NCI-H748 treated with DMSO at 0.1 percent for 48 hours (cell line): ENCODE data around the gene SORCS1.
A peak's percentile ranks its signal among the peaks of the same experiment; 100 is the strongest.

Source experiments
- DNase-seq: peaks from one replicate; lab custom pipeline; 2025; lab: John Stamatoyannopoulos, UW

Gene SORCS1

DNA sequence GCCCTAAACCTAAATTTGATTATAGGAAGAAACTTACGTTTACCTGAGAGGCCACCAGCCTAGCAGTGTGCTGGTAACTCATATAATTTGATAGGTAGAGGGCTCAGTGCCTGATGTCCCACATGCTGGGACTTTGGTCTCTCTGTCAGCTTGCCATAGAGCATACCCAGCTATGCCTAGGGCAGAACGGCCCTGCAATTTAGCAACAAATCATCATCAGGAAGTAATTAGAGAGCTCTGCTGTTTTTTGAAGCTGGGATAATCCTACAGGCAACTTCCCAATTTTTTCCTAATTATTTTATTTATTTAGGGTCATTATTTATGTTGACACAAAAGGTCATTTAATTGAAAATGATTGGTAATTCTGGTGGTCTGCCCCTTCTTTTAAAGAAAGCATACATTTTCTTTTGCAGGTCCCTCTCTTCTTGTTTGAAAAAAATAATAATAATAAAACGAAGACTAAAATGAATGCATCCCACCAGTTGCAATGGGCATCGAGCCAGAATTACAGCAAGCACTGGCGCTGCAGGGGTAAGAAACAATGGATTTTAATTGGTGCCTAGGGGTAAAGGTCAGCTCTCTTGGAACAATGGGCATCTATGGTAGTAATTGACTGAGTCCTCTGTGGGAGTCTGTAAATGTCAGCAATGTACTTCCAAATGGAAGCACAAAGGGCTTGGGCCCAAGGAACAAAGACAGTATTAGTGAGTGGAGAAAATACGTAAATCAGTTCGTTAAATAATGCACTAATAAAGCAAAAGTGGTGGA lies 348.0 kb downstream of the SORCS1 start:
- peak; percentile 11 for DNase-seq

DNA sequence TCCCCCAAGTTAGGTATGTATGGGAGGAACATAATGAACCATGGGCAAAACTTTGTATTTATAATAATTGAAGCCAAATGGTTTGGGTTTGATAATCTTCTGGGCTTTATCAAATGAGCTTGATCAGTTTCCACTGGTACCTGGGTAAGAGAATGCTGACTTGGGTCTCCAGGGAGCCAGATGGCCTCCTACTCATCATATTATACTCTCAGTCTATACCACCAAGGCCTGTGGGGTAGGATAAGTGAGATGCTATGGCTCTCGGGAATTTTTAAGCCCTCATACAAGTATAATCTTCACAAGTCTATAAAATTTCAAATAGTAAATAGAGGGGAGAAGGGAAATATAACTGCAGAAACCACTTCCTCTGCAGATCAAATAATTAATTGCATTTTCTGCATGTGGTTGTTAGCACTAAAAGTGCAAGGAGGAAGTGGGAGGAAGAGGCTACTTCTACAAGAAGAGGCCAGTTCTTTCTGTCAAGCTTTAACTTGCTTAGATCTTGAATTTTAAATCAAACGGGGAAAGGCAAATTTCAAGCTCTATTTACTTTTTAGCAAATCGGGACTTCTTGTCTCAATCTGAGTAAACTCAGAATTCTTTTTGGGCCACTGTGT lies 349.0 kb downstream of the SORCS1 start:
- DNase-seq, result no peak

DNA sequence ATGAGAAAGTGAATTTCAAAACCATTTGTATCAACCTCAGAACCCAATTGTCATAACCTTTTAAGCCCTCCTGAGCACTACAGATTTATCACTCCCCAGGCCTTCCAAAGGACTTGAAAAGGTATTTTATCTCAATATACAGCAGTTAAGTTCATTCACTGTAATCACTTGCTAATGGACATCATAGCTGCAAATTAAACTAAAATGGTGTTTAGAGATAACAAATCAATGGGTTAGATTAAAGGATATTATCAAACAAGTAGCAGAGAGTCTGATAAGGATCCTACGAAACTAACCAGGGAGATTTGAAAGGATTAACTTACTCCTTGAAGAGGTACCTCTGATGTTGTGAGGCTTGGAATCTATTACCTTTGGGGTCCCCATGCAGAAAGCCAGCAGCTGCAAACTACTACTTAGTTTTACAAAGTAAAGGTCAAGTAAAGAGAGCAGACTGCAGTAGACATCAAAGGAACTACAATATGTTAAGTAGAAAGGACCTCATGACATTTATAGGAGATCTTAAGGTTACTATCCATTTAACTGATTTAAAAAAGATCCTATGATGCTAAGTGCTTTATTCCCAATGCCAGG lies 359.4 kb downstream of the SORCS1 start:
- DNase-seq, result no peak

DNA sequence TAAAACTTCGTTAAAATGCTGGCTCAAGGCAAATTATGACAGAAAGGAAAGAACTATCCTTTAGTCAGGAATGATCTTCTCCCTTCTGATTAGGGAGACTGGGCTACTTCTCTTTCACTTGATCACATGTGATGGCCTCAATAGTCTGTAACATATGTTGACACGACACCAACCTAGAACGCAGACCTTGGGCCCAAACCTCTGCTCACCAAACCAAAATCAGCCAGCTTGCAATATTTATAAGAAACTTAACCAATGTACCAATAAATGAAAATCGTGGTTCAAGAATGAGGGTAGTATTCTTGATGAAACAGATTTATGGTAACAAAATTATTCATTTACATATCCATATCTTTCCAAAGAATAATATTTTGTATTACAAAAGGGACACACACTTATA lies 361.6 kb downstream of the SORCS1 start:
- no peak for DNase-seq

DNA sequence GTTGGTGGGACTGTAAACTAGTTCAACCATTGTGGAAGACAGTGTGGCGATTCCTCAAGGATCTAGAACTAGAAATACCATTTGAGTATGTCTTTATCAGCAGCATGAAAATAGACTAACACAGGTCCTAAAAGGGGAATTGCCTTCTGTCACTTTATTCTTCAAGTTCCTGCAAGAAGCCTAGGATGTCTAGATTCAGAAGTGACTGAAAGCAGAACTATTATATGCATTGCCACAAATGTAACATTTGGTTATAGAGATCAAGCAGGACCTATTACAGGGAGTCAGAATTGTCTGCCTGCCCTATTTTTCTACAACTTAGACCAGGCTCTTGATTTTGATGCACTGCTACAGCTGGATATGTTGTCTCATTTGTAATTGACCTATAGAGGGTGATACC lies 364.7 kb downstream of the SORCS1 start:
- DNase-seq, result no peak

DNA sequence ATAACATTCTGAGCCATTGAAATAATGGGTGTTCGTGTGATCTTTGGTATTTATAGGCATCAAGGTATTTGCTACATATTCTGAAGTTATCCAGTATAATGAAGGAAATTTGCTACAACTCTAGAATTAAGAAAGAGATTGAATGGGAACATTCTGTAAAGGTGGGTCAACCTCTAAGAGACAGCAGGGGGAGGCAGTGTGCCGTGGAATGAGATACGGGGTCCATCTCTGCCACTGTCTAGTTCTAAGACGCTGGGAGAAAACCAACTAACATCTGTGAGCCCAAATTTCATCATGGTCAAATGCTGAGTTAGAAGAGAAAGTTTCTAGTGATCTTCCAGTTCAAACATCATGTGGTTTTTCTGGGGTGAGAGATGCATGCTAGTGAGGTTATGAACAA lies 368.9 kb downstream of the SORCS1 start:
- no peak for DNase-seq

DNA sequence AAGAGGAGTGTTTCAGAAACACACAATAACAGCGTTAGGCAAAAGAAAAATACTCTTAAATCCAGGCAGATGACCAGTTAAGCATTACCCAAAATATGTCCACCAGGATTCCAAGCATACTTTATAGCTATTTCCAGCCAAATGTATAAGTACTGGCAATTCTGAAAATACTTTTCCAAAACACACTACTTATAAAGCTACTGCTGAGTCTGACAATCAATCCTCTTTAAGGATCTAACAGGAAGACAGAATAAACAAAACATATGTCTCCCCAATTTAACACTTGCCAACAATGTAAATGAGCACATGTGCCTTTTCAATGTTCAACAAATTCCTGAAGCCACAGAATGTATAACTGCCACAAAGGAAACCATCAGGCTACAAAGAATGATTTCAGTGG lies 370.9 kb downstream of the SORCS1 start:
- DNase-seq, result no peak

DNA sequence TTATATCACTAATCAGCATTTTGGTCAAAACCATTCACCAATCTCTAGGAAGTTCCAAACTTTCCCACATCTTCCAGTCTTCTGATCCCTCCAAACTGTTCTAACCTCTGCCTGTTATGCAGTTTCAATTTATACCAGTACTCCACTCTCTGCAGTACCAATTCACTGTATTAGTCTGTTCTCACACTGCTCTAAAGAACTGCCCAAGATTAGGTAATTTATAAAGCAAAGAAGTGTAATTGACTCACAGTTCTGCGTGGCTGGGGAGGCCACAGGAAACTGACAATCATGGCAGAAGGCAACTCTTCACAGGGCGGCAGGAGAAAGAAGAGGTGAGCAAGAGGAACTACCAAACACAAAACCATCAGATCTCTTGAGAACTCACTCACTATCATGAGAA lies 374.9 kb downstream of the SORCS1 start:
- no peak for DNase-seq

DNA sequence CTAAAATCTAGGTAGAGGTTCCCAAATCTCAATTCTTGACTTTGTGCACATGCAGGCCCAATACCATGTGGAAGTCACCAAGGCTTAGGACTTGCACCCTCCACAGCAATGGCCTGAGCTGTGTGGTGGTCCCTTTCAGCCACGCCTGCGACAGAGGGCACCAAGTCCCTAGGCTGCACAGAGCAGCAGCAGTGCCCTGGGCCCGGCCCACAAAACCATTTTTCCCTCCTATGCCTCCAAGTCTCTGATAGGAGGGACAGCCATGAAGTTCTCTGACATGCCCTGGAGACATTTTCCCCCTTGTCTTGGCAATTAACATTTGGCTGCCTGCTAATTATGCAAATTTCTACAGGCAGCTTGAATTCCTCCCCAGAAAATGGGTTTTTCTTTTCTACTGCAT lies 375.5 kb downstream of the SORCS1 start:
- DNase-seq, result no peak

DNA sequence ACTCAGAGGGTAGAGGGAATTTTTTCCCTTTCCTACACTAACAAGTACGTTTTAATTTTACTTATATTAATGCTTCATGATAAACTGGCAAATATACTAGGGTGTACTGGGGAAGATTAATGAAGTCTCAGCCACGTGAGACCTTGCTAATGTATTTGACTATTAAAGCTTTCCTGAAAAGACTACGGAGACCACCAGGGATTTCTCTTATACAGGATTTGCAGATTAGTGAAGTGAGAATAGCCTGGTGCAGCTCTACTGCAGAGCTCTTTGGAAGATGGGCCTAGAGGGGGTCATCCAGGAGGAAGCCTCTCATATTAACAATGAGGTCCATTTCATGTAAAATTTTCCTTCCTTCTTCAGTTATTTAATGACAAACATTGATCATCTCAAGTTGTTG lies 379.0 kb downstream of the SORCS1 start:
- DNase-seq, result no peak

DNA sequence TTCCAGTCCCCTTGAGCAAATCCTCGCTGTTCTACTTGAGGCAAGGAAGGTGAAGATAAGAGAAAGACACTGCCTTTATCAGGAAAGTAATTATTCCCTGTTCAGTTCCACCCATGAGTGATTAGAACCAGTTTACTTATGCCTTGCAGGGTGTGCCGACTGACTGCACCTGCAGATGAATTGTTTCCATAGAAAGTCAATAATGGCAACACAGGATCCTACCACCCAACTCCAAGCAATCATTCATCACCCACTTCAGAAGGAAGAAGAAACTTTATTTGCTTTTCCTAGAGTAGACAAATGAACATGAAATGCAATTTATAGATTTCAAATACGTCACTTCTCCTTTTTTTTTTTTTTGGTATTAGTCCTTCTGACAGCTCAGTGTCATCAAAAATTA lies 383.9 kb downstream of the SORCS1 start:
- DNase-seq, result peak; percentile 17

DNA sequence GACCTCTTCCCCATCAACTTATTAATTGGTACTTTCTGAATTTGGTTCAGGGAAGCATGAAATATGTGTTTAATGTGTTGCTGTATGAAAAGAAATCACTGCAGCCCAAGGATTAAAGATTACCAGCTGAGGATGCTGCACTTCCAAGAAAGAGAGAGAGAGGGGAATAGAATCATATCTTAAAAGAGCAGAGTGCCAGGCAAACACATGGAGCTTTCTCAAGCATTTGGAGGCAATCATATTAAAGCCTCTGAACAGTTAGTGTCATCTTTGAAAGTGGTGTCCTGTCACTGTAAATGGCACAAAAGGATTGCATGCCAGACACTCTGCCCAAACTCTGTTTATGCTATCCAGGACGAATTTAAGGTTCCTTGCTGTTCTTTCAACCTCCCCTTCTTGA lies 386.7 kb downstream of the SORCS1 start:
- DNase-seq, result no peak

DNA sequence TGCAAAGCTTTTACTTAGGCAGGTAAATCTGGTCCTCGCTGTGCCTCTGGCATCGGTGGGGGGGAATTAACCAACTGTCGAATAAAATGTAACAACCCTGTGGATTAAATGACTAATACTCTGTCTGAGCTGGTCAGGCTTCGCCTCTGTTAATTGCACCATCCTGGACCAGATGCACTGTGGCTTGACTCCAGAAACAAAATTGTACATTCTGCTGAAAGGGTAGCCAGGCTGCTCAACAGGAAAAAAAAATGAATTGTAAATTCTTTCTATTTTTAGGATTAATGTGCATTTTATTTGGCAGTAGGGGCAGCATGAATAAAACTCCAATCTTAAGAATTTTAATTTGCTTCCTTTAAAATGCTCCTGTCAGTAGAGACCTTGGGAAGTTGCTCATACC lies 389.4 kb downstream of the SORCS1 start:
- DNase-seq, result no peak

DNA sequence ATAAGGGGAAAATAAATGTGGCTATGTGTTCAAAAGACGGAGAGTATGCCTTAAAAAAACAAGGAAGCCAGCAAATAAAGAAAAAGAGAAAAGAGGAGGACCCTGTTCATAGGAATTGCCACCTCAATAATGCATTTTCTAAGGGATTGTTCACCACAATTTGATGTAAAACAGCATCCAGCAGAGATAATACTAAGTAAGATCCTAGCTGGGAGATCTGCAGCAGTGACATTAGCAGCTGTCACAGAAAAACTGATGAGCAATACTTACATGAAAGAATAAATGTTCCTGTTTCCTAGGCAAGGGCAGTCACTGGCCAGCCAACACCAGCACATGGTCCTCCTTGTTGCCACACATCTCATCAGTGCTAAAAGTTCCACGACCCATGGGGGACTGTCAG lies 391.5 kb downstream of the SORCS1 start:
- DNase-seq, result no peak

DNA sequence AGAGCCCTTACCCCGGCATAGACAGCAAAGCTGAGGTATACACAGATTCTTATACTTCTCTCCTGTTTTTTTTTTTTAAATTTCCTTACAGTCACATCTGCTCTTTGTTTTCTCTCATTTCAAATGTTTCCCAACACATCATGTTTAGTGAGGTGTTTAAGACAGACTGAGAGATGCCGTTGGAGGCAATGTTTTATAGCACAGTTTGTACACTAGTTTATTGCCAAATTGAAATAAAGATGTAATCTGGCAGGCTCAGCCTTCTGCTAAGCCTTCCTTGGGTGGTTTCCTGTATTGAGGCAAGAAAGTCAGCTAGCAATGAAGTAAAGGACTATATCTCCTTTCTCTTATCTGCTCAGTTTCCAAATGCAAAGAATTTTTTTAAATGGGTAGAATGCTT lies 393.4 kb downstream of the SORCS1 start:
- DNase-seq, result no peak

DNA sequence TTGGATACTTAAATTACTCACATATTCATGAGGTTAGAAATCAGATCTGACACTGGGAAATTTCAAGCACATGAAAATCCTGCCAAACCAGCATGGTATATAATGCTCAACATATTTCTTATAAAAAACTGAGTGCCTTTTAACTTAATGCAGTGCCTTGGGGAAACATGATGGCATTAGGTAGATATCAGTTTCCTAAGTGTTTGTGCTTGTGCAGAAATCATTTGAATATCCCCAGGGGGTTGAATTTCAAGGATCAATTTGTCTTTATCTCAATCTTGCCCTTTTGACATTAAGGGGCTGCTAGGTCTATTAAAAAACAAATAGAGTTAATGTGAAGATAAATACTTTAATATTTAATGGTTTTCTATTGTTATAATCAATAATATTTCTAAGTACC lies 396.3 kb downstream of the SORCS1 start:
- DNase-seq, result no peak

DNA sequence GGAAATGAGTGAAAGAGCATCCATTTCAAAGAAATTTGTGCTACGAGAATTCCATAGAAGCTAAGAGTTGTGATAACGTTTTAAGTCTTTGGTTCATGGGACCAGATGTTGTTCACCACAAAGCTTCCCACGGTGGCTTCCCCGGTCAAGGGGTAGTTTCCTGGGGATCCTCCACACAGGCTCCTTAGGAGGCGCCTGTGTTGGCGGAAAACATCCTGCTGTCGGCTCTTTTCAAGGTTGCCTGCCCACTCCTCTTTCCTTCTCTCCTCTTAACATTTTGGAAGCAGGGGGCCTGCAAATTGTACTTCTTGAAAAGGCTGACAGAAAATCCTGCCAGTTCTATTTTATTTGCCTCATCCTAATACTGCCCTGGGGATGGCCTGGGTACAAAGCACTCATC lies 398.6 kb downstream of the SORCS1 start:
- DNase-seq, result no peak

DNA sequence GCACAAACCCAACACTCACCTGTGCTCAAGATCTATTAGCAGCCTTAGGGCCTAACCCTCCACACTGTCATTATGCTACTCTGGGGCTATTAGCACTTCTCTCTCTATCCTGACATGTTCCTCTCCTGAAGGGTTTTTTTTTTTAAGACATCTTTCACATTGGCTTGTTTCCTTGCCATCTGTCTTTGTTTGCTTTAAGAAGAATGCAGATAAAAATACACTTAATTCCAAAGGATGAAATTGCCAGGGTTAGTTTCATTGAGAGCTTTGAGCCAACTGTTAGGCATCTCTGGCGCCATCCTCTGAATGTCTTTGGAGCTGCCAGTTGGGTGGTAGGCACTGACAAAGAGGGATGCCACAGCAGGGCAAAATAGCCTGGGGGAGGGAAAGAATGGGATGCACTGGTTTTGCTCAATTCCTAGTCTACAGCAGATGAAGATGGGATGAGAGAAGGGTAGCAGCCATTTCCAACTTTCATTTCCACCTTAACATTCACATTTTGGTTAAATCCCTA lies 399.2 kb downstream of the SORCS1 start:
- no peak for DNase-seq

DNA sequence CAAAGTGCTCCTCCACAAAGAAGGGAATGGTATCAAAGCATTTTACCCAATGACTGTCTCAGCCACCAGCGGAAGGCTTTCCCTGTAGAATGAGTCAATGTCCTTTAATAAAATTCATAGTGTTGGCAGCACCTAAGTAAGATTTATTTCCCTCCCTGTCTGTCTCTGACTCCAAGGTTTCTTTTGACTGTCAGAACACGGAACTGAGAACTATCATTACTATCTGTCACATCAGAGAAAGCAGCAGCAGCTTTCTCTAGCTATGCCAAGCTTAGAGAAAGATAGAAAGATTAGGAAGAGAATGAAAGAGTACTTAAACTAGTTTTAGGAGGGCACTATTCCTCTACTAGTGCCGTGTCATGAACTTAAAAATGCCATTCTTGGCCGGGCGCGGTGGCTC lies 400.1 kb downstream of the SORCS1 start:
- no peak for DNase-seq

DNA sequence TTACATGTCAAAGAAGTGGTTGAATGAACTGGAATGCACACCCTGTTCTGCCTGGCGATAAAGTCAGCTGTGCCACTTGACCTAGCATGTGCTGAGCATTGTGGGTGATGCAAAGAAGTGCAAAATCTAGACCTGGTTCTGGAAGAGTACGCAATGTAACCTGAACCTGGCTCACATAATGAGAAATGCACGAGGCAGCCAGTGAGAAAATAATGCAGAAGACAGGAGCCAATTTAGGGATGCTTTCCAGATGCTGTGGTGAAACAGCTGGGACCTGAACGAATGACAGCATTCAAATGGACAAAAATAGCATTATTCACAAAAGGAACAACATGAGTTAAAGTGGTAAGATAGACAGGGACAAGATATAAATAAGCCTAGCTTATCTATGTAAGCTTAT lies 402.6 kb downstream of the SORCS1 start:
- no peak for DNase-seq

DNA sequence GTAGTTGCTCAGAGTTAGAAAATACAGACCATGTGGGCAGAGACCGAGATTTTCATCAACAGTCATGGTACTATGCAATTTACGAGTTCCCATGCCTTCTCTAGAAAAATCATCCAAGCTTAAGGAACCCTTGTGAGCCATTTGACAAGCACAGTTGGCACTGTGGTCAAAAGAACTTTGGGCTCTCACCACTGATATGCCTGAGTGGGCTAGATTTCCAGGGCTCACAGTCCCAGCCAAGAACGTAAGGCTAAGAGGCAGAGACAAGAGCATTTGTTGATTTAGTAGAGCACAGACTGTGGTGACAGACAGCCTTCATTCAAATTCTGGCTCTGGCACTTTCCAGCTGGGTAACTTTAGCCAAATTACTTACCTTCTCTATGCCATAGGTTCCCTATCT lies 407.0 kb downstream of the SORCS1 start:
- DNase-seq, result no peak

DNA sequence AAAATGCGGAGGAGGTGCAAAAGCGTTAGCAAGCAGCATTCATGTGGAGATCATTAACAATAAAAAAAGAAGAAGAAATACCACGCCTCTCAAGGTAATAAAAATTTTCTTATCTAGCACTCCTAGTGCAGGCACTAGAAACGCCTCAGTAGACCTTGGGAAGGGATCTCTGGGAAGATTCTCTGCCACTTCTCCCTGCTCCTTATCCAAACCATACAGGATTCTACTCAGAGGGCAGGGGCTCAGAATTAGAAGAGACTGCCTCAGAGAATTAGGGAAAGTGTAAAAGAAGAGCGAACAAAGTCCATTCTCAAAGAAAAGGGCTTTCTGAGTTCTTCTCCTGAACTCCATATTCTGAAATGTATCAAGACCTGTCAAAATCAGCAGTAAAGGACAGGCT lies 413.4 kb downstream of the SORCS1 start:
- no peak for DNase-seq

DNA sequence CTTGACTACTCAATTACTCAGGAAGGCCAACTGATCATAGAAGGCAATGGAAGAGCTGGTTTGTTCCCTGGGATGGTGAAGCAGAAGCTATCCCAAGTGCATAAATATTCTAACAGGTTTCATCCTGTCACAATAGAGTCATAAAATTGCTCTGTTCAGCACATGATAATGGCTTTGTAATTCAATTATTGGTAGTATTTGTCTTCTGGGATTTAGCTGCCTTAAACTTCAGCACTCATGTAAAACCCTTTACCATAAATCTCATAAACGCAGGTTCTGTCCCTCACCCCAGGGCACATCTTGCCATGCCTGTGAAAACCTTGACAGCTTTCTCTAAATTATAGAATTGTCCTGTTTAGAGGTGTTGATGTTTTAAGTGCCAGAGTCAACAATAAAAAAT lies 417.6 kb downstream of the SORCS1 start:
- DNase-seq, result no peak
